ENCODE measurements around the gene MCRIP1.

The MCRIP1 gene

DNA sequence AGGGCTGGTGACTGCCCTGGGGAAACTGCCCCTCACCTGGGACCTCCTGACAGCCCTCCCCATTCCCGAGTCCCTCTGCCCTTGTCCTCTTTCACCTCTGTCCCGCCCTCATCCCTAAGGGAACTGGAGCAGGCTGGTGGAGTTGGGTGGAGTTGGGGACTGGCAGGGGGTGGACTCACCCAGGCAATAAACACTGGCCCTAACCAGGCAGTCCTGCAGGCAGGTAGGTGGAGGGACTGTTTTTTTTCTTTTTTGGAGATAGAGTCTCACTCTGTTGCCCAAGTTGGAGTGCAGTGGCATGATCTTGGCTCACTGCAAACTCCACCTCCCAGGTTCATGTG is 17.5 kb downstream of the MCRIP1 start:
- no peaks in the 10 kb centered on the region for H3K9me3 ChIP-seq (ENCODE audit: low read length)

DNA sequence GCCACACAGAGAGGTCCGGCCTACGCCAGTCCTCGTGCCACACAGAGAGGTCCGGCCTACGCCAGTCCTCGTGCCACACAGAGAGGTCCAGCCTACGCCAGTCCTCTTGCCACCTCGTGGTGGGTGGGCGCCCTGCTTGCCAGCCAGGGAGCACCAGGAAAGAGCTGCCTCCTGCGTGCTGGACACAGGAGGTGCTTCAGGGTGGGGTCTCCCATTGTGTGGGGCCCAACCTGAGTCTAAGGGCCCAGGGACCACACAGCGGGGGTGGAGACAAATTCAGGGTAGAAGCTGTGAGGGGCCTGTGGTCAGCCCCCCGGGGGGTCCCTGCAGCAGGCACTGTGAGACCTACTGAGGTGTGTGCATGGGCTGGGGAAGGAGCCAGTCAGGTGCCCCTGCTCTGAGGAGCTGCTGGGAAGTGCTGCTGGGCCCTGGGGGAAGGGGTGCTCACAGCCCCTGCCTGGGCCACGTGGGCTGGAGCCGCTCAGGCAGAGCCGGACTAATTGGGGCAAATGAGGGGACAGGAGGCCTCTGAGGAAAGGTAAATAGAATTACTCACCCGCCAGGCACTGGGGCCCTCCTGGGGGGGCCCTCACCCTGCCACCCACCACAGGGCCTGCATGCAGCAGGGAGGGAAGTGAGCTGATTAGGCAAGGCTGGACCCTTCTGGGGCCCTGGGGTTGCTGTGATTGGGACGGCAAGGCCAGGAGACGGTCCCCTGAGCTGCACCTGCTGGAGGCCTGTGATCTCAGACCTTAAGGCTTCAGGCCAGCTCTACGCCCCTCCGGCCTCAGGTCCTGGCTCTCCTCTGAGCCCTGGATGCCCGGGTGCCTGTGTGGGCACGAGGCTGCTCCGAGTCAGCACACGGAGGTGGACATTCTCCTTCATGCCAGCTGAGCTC is 18.1 kb downstream of the MCRIP1 start:
- Histone ChIP-seq H3K36me3 (ENCODE audit: insufficient read depth, low read length) (no peaks in the 10 kb centered on the region), H3K27ac (ENCODE audit: low read depth, low read length, poor library complexity, severe bottlenecking) (no peak overlapping the region), H3K9ac (ENCODE audit: low read length) (no peak overlapping the region), H3F3A (ENCODE audit: insufficient read depth, low read length) (no peaks in the 10 kb centered on the region), H2AFZ (ENCODE audit: low read length) (no peak overlapping the region), H3K27me3 (ENCODE audit: insufficient read depth, low read length) (peaks cover 4% of the 10 kb centered on the region; the same call in 1 of the 2 replicates), H4K20me1 (ENCODE audit: insufficient read depth, low read length) (no peaks in the 10 kb centered on the region), H3K9me2 (ENCODE audit: low read depth, low read length) (no peaks in the 10 kb centered on the region), H3K4me3 (ENCODE audit: low read depth, low read length, poor library complexity, severe bottlenecking) (no peak overlapping the region), H3K4me2 (ENCODE audit: low read length) (no peak overlapping the region), H3K79me2 (ENCODE audit: insufficient read depth, low read length) (no peaks in the 10 kb centered on the region), H3K4me1 (ENCODE audit: insufficient read depth, low read length, severe bottlenecking) (no peaks in the 10 kb centered on the region), H3K9me3 (ENCODE audit: low read length) (no peaks in the 10 kb centered on the region)
- TF ChIP-seq, protein P1, sequence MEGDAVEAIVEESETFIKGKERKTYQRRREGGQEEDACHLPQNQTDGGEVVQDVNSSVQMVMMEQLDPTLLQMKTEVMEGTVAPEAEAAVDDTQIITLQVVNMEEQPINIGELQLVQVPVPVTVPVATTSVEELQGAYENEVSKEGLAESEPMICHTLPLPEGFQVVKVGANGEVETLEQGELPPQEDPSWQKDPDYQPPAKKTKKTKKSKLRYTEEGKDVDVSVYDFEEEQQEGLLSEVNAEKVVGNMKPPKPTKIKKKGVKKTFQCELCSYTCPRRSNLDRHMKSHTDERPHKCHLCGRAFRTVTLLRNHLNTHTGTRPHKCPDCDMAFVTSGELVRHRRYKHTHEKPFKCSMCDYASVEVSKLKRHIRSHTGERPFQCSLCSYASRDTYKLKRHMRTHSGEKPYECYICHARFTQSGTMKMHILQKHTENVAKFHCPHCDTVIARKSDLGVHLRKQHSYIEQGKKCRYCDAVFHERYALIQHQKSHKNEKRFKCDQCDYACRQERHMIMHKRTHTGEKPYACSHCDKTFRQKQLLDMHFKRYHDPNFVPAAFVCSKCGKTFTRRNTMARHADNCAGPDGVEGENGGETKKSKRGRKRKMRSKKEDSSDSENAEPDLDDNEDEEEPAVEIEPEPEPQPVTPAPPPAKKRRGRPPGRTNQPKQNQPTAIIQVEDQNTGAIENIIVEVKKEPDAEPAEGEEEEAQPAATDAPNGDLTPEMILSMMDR (IDR thresholded peaks at IDR 0.05; ENCODE audit: low read length) = no peak
- TF ChIP-seq EZH2 (IDR thresholded peaks at IDR 0.05; ENCODE audit: borderline replicate concordance, low read length) = no peak

More for the DNA sequence above, 17.5 kb downstream of the MCRIP1 start:
- Histone ChIP-seq H3K36me3 (ENCODE audit: insufficient read depth, low read length) (no peaks in the 10 kb centered on the region), H3F3A (ENCODE audit: insufficient read depth, low read length) (no peaks in the 10 kb centered on the region), H3K27ac (ENCODE audit: low read depth, low read length, poor library complexity, severe bottlenecking) (no peak overlapping the region), H2AFZ (ENCODE audit: low read length) (no peak overlapping the region), H3K4me3 (ENCODE audit: low read depth, low read length, poor library complexity, severe bottlenecking) (no peak overlapping the region), H3K9me2 (ENCODE audit: low read depth, low read length) (no peaks in the 10 kb centered on the region), H3K4me1 (ENCODE audit: insufficient read depth, low read length, severe bottlenecking) (no peaks in the 10 kb centered on the region), H4K20me1 (ENCODE audit: insufficient read depth, low read length) (no peaks in the 10 kb centered on the region), H3K27me3 (ENCODE audit: insufficient read depth, low read length) (peaks cover 4% of the 10 kb centered on the region; the same call in 1 of the 2 replicates), H3K9ac (ENCODE audit: low read length) (no peak overlapping the region), H3K79me2 (ENCODE audit: insufficient read depth, low read length) (no peaks in the 10 kb centered on the region), H3K4me2 (ENCODE audit: low read length) (no peak overlapping the region)
- TF ChIP-seq, protein P1 (IDR thresholded peaks at IDR 0.05; ENCODE audit: low read length) = no peak
- TF ChIP-seq EZH2 (IDR thresholded peaks at IDR 0.05; ENCODE audit: borderline replicate concordance, low read length) = no peak

DNA sequence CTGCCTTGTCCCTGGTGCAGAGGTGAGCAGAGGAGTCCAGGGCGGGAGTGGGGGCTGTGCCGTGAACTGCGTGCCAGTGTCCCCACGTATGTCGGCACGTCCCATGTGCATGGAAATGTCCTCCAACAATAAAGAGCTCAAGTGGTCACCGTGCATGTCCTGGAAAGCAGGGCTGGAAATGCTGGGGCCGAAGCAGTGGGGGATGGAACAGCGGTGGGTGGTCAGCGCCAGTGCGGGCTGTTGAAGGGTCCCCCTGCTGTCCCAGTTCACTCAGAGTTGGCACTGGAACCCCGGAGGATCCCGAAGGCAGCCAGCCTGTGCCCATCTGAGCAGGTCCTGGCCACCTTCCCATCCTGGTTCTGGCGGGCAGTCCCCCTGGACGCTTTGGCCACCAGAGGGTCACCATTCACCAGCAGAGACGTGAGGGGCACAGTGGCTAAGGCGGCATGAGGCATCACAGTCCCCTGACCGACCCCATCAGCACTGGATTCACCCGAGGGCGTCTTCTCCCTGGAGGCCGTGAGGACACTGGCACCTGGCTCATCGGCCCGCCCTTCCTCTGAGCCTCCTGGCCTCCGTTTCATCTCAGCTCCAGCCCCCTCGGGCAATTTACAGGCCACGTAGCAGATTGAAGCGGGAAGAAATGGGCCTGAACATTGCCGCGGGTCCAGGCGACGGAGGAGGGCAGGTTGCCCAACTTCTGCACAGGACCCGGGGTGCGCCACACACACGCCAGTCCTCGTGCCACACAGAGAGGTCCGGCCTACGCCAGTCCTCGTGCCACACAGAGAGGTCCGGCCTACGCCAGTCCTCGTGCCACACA is 19.0 kb downstream of the MCRIP1 start:
- Histone ChIP-seq H4K20me1 (ENCODE audit: insufficient read depth, low read length) (no peaks in the 10 kb centered on the region), H3K27me3 (ENCODE audit: insufficient read depth, low read length) (peaks cover 7% of the 10 kb centered on the region; the same call in 1 of the 2 replicates), H3K9me3 (ENCODE audit: low read length) (no peaks in the 10 kb centered on the region), H3K4me1 (ENCODE audit: insufficient read depth, low read length, severe bottlenecking) (no peaks in the 10 kb centered on the region), H3F3A (ENCODE audit: insufficient read depth, low read length) (no peaks in the 10 kb centered on the region), H3K4me3 (ENCODE audit: low read depth, low read length, poor library complexity, severe bottlenecking) (no peak overlapping the region), H3K27ac (ENCODE audit: low read depth, low read length, poor library complexity, severe bottlenecking) (no peak overlapping the region), H3K9me2 (ENCODE audit: low read depth, low read length) (no peaks in the 10 kb centered on the region), H3K4me2 (ENCODE audit: low read length) (no peak overlapping the region), H3K9ac (ENCODE audit: low read length) (no peak overlapping the region), H3K79me2 (ENCODE audit: insufficient read depth, low read length) (no peaks in the 10 kb centered on the region), H2AFZ (ENCODE audit: low read length) (no peak overlapping the region), H3K36me3 (ENCODE audit: insufficient read depth, low read length) (no peaks in the 10 kb centered on the region)
- TF ChIP-seq, protein P1 (IDR thresholded peaks at IDR 0.05; ENCODE audit: low read length) = no peak

All from OCI-LY1 (cell line).